Cardiac fibroblast (primary cell): ENCODE measurements around the gene DUSP10.

Experiments used
- DNase-seq, 2 donors: peaks; one replicate each; pipeline versions ENCODE4 v3.0.0 to v3.0.0-alpha.2; 2010; ENCODE audit warnings: low read depth in 2 of 2
- H3K4me3 ChIP-seq, 2 donors: replicated peaks in 1 of 2; 1 replicate in 1 of 2; 2 replicates in 1 of 2; pipeline ENCODE4 v1.5.1; 2011; ENCODE audit warnings: low read depth in 2 of 2, low read length in 2 of 2, mild to moderate bottlenecking in 2 of 2, moderate library complexity in 1 of 2
- CTCF ChIP-seq: IDR thresholded peaks from one replicate; pipeline ENCODE4 v1.5.1; 2011; ENCODE audit warnings: low read depth, mild to moderate bottlenecking, low read length, inconsistent platforms

Gene DUSP10

DNA sequence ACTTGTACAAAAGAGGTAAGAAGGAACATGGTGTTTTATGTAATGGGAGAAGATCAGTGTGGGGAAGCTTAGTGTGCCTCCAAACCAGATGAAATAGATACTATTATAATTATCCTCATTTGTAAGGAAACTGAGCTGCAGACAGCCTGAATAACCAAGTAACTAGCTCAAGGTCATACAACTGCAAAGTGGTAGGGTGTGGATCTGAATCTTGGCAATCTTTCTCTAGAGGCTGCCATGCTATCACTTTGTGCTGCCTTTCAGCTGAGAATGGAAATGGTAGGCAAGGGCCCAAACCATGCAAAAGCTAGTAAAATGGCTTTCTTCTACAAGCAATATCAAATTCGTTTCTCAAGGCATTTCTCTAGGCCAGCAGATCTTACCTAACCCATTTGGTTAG is 51.0 kb downstream of the DUSP10 start:
- no peak for DNase-seq
- H3K4me3 ChIP-seq, result no peak overlapping the region
- TF ChIP-seq CTCF, result no peak

- TF ChIP-seq CTCF, result no peak
- DNase-seq, result no peak
- no peak overlapping the region for H3K4me3 ChIP-seq
Measured at GRCh38 chr1:221689138-221689537, 52.8 kb downstream of the DUSP10 start.

DNA sequence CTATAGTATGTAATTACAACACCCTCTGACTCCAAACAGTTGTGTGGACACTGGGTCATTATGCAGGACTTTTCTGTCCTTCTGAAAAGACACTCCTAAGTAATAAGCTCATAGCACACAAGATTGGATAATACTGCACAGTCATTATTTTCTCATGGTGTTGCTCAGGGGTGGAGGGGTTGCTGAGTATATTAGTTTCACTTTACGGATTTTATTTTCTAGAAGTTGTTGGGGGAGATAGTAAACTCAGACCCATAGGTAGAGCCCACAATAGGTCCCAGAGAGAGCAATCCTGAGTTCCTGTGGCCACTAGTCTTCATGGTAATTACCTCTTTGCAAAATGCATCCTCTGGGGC is 53.4 kb downstream of the DUSP10 start:
- no peak for TF ChIP-seq CTCF
- DNase-seq, result no peak
- H3K4me3 ChIP-seq, result no peak overlapping the region

- DNase-seq, result no peak
- no peak overlapping the region for H3K4me3 ChIP-seq
- TF ChIP-seq CTCF, result no peak
Measured at GRCh38 chr1:221687836-221688487, 53.9 kb downstream of the DUSP10 start.

DNA sequence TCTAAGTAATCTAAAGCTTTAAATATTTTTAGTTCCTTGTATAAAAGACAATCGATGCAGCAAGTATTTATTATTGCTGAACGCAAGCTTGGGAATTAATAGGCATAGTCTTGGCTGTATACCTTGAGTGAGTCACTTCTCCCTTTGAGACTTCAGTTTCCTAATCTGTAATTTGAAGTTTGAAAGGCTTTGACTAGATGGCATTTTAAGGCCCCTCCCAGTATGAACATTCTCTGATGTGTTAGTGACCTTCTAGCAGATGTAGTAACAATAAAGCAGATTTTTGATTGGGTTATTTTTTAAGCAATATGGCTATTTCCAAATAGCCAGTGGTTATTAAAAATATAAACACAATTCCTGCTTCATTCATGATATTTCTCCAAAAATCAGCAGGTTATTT is 58.2 kb downstream of the DUSP10 start:
- no peak for TF ChIP-seq CTCF
- H3K4me3 ChIP-seq, result no peak overlapping the region
- DNase-seq, result peak in 1 of 2 donors; percentile 50

DNA sequence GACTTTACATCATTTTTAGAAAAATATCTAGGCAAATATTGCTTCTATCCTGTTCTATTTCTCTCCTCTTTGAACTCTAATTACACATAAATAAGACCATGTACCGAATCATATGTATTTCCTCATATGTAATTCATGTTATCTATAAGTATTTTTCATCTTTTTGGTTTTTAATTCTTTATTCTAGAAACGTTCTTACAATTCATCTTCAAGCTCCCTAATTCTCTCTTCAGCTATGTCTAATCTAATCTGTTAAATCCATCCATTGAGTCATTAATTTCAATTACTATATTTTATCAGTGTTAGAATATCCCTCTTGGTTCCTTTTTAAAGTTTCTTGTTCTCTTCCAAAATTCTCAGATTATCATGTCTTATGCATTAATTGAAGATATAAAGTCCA is 61.8 kb downstream of the DUSP10 start:
- DNase-seq, result no peak
- no peak for TF ChIP-seq CTCF
- H3K4me3 ChIP-seq, result no peak overlapping the region

GRCh38 chr1:221678014-221678413 is 63.9 kb downstream of the DUSP10 start:
- H3K4me3 ChIP-seq, result no peak overlapping the region
- TF ChIP-seq CTCF, result no peak
- no peak for DNase-seq
